ENCODE data around the gene TIMM17B.
"Not testable (repeated sequence)": the region's sequence is repeated elsewhere in the genome, so short reads cannot be mapped to it uniquely, and the experiment has no call there.

Gene TIMM17B

GRCh38 chrX:48902135-48902534 is 4.6 kb upstream of the TIMM17B start:
- Histone ChIP-seq H3K4me1 (ENCODE audit: control insufficient read depth, insufficient read depth, low read length) (no peaks in the 10 kb centered on the region), H3K9me3 (ENCODE audit: control insufficient read depth, low read length) (no peaks in the 10 kb centered on the region), H3K36me3 (ENCODE audit: control insufficient read depth, insufficient read depth, low read length) (no peaks in the 10 kb centered on the region), H3K4me3 (ENCODE audit: low read length) (no peak overlapping the region), H3K9ac (ENCODE audit: low read length) (no peak overlapping the region), H3K27me3 (ENCODE audit: control insufficient read depth, insufficient read depth, low read length) (no peaks in the 10 kb centered on the region)

- Histone ChIP-seq H3K36me3 (ENCODE audit: control insufficient read depth, insufficient read depth, low read length) (no peaks in the 10 kb centered on the region), H3K4me1 (ENCODE audit: control insufficient read depth, insufficient read depth, low read length) (peaks cover 5% of the 10 kb centered on the region), H3K9me3 (ENCODE audit: control insufficient read depth, low read length) (no peaks in the 10 kb centered on the region), H3K4me3 (ENCODE audit: low read length) (no peak overlapping the region), H3K9ac (ENCODE audit: low read length) (no peak overlapping the region), H3K27me3 (ENCODE audit: control insufficient read depth, insufficient read depth, low read length) (no peaks in the 10 kb centered on the region)
Observed at GRCh38 chrX:48901069-48901468, 3.5 kb upstream of the TIMM17B start.

GRCh38 chrX:48899078-48899410 is 1.5 kb upstream of the TIMM17B start:
- no peaks in the 10 kb centered on the region for H3K36me3 ChIP-seq (ENCODE audit: control insufficient read depth, insufficient read depth, low read length)
- H3K4me3 ChIP-seq (ENCODE audit: low read length): no peak overlapping the region
- H3K9ac ChIP-seq (ENCODE audit: low read length): peak overlapping the region; percentile 15
- H3K27me3 ChIP-seq (ENCODE audit: control insufficient read depth, insufficient read depth, low read length): no peaks in the 10 kb centered on the region
- H3K4me1 ChIP-seq (ENCODE audit: control insufficient read depth, insufficient read depth, low read length): peaks cover 5% of the 10 kb centered on the region
- no peaks in the 10 kb centered on the region for H3K9me3 ChIP-seq (ENCODE audit: control insufficient read depth, low read length)

- H3K4me3 ChIP-seq (ENCODE audit: low read length): peak overlapping the region; percentile 51
- peak overlapping the region; percentile 92 for H3K9ac ChIP-seq (ENCODE audit: low read length)
- H3K4me1 ChIP-seq (ENCODE audit: control insufficient read depth, insufficient read depth, low read length): peaks cover 5% of the 10 kb centered on the region
- H3K27me3 ChIP-seq (ENCODE audit: control insufficient read depth, insufficient read depth, low read length): no peaks in the 10 kb centered on the region
- H3K36me3 ChIP-seq (ENCODE audit: control insufficient read depth, insufficient read depth, low read length): no peaks in the 10 kb centered on the region
- no peaks in the 10 kb centered on the region for H3K9me3 ChIP-seq (ENCODE audit: control insufficient read depth, low read length)
Observed at GRCh38 chrX:48897157-48897624, 377 bp downstream of the TIMM17B start.

GRCh38 chrX:48896611-48897011 is 957 bp downstream of the TIMM17B start:
- H3K27me3 ChIP-seq (ENCODE audit: control insufficient read depth, insufficient read depth, low read length): no peaks in the 10 kb centered on the region
- no peaks in the 10 kb centered on the region for H3K36me3 ChIP-seq (ENCODE audit: control insufficient read depth, insufficient read depth, low read length)
- H3K9me3 ChIP-seq (ENCODE audit: control insufficient read depth, low read length): no peaks in the 10 kb centered on the region
- H3K4me3 ChIP-seq (ENCODE audit: low read length): no peak overlapping the region
- peaks cover 8% of the 10 kb centered on the region for H3K4me1 ChIP-seq (ENCODE audit: control insufficient read depth, insufficient read depth, low read length)
- peak overlapping the region; percentile 92 for H3K9ac ChIP-seq (ENCODE audit: low read length)

GRCh38 chrX:48894891-48895290 is 2.7 kb downstream of the TIMM17B start:
- peaks cover 8% of the 10 kb centered on the region for H3K4me1 ChIP-seq (ENCODE audit: control insufficient read depth, insufficient read depth, low read length)
- no peak overlapping the region for H3K9ac ChIP-seq (ENCODE audit: low read length)
- no peaks in the 10 kb centered on the region for H3K36me3 ChIP-seq (ENCODE audit: control insufficient read depth, insufficient read depth, low read length)
- no peaks in the 10 kb centered on the region for H3K9me3 ChIP-seq (ENCODE audit: control insufficient read depth, low read length)
- H3K4me3 ChIP-seq (ENCODE audit: low read length): no peak overlapping the region
- H3K27me3 ChIP-seq (ENCODE audit: control insufficient read depth, insufficient read depth, low read length): no peaks in the 10 kb centered on the region

- Histone ChIP-seq H3K9ac (ENCODE audit: low read length) (no peak overlapping the region), H3K4me1 (ENCODE audit: control insufficient read depth, insufficient read depth, low read length) (peaks cover 8% of the 10 kb centered on the region), H3K27me3 (ENCODE audit: control insufficient read depth, insufficient read depth, low read length) (no peaks in the 10 kb centered on the region), H3K36me3 (ENCODE audit: control insufficient read depth, insufficient read depth, low read length) (no peaks in the 10 kb centered on the region), H3K4me3 (ENCODE audit: low read length) (no peak overlapping the region), H3K9me3 (ENCODE audit: control insufficient read depth, low read length) (no peaks in the 10 kb centered on the region)
Observed at GRCh38 chrX:48893556-48894348, 3.8 kb downstream of the TIMM17B start.

GRCh38 chrX:48892896-48893295 is 4.7 kb downstream of the TIMM17B start:
- H3K36me3 ChIP-seq (ENCODE audit: control insufficient read depth, insufficient read depth, low read length): no peaks in the 10 kb centered on the region
- no peaks in the 10 kb centered on the region for H3K9me3 ChIP-seq (ENCODE audit: control insufficient read depth, low read length)
- no peak overlapping the region for H3K9ac ChIP-seq (ENCODE audit: low read length)
- peaks cover 8% of the 10 kb centered on the region for H3K4me1 ChIP-seq (ENCODE audit: control insufficient read depth, insufficient read depth, low read length)
- no peak overlapping the region for H3K4me3 ChIP-seq (ENCODE audit: low read length)
- no peaks in the 10 kb centered on the region for H3K27me3 ChIP-seq (ENCODE audit: control insufficient read depth, insufficient read depth, low read length)

- no peak overlapping the region for H3K4me3 ChIP-seq (ENCODE audit: low read length)
- peak overlapping the region; percentile 34 for H3K9ac ChIP-seq (ENCODE audit: low read length)
- no peaks in the 10 kb centered on the region for H3K36me3 ChIP-seq (ENCODE audit: control insufficient read depth, insufficient read depth, low read length)
- no peaks in the 10 kb centered on the region for H3K9me3 ChIP-seq (ENCODE audit: control insufficient read depth, low read length)
- peaks cover 8% of the 10 kb centered on the region for H3K4me1 ChIP-seq (ENCODE audit: control insufficient read depth, insufficient read depth, low read length)
- H3K27me3 ChIP-seq (ENCODE audit: control insufficient read depth, insufficient read depth, low read length): no peaks in the 10 kb centered on the region
Observed at GRCh38 chrX:48891402-48892288, 5.9 kb downstream of the TIMM17B start.

GRCh38 chrX:48890934-48891401 is 6.6 kb downstream of the TIMM17B start:
- no peak overlapping the region for H3K4me3 ChIP-seq (ENCODE audit: low read length)
- peak overlapping the region; percentile 34 for H3K9ac ChIP-seq (ENCODE audit: low read length)
- H3K36me3 ChIP-seq (ENCODE audit: control insufficient read depth, insufficient read depth, low read length): no peaks in the 10 kb centered on the region

GRCh38 chrX:48890296-48890925 is 7.2 kb downstream of the TIMM17B start:
- H3K4me3 ChIP-seq (ENCODE audit: low read length): no peak overlapping the region
- H3K4me1 ChIP-seq (ENCODE audit: control insufficient read depth, insufficient read depth, low read length): peaks cover 3% of the 10 kb centered on the region
- no peak overlapping the region for H3K9ac ChIP-seq (ENCODE audit: low read length)
- H3K9me3 ChIP-seq (ENCODE audit: control insufficient read depth, low read length): no peaks in the 10 kb centered on the region
- H3K27me3 ChIP-seq (ENCODE audit: control insufficient read depth, insufficient read depth, low read length): no peaks in the 10 kb centered on the region
- no peaks in the 10 kb centered on the region for H3K36me3 ChIP-seq (ENCODE audit: control insufficient read depth, insufficient read depth, low read length)

More at GRCh38 chrX:48890934-48891401, 6.6 kb downstream of the TIMM17B start:
- peaks cover 3% of the 10 kb centered on the region for H3K4me1 ChIP-seq (ENCODE audit: control insufficient read depth, insufficient read depth, low read length)
- H3K9me3 ChIP-seq (ENCODE audit: control insufficient read depth, low read length): no peaks in the 10 kb centered on the region
- no peaks in the 10 kb centered on the region for H3K27me3 ChIP-seq (ENCODE audit: control insufficient read depth, insufficient read depth, low read length)

GRCh38 chrX:48886586-48886985 is 11.0 kb downstream of the TIMM17B start:
- H3K36me3 ChIP-seq (ENCODE audit: control insufficient read depth, insufficient read depth, low read length); H3K9me3 ChIP-seq (ENCODE audit: control insufficient read depth, low read length); H3K9ac ChIP-seq (ENCODE audit: low read length); H3K4me3 ChIP-seq (ENCODE audit: low read length); H3K4me1 ChIP-seq (ENCODE audit: control insufficient read depth, insufficient read depth, low read length); H3K27me3 ChIP-seq (ENCODE audit: control insufficient read depth, insufficient read depth, low read length): not testable (repeated sequence)

Data from mucosa of stomach (tissue), 1 donor.